ENCODE results near the gene TAF12. TPM values are rescaled to one million over a fixed set of nuclear protein-coding genes. Genes with fewer than 3 reads are reported as not detected.
"Not testable (repeated sequence)": the region's sequence is repeated elsewhere in the genome, so short reads cannot be mapped to it uniquely, and the experiment has no call there.

The TAF12 gene
- 10 to 100 TPM; 35.7 to 39.3 TPM for total RNA-seq

DNA sequence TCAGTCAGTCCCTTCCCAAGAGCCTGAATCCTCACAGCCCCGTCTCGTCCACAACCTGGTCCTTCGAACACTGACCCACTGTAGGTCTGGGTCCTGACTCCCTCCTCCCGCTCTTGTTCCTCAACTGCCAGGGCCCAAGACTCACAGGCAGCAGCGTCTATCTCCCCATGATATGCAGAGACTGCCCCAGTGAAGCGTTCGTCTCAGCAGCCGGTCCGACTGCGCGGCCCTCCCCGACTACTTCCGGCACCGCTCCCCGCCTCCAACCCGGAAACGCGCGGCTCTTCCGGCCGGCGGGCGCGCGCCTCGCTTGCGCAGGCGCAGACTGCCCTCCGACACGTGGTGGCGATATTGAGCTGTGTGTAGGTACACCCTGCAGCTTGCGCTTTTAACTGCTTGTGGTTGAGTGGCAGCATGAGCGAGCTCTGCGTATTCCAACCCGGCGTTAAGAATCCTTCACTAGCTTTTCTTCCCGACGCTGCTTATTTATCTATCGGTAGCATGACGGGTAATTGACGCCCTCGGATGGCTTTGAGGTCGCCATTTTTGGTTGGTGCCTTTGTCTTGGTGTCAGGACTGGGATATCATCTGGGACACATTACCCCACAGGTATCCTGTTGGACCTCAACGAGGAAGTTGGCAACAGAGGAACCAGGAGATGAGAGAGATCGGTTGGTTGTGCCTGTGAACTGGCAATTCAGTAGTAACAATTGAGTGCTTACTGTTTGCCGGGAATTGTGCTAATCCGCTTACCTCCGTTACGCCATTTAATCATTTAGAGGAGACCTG, at the start of gene TAF12:
TSS of gene TAF12 (minus strand) at position 221 of the 789 bp plus-strand sequence. CDS start 20,986 bp downstream, outside the sequence.
- Mint-ChIP-seq H3K27me3 (ENCODE audit: low read depth) (no peaks in the 10 kb centered on the region), H3K4me3 (peak within 1 kb of the TSS; percentile 99), H3K27ac (peak within 1 kb of the TSS; percentile 99), H3K4me1 (ENCODE audit: low read depth) (peaks cover 51% of the 10 kb centered on the region), H3K9me3 (ENCODE audit: insufficient read depth) (no peaks in the 10 kb centered on the region), H3K36me3 (ENCODE audit: low read depth) (peaks cover 7% of the 10 kb centered on the region)
- ChIA-PET POLR2A (interaction anchor here (0.6 to 5.0 kb wide), 27 partner anchors 14 to 586 kb away, joined by 3 to 59 read pairs (median 4); partner anchors contain the start of genes ATP5IF1, GMEB1, MED18 and RCC1), CTCF (interaction anchor here (0.6 to 3.9 kb wide), 14 partner anchors 26 to 560 kb away, joined by 3 to 36 read pairs (median 4); partner anchors contain the start of genes GMEB1, SRSF4 and YTHDF2)
- ATAC-seq (peak; percentile 90), DNase-seq (peak; percentile 94)

GRCh38 chr1:28691627-28692026, 48.8 kb upstream of the TAF12 start:
- ATAC-seq; H3K4me3 Mint-ChIP-seq; H3K27me3 Mint-ChIP-seq (ENCODE audit: low read depth); H3K9me3 Mint-ChIP-seq (ENCODE audit: insufficient read depth); DNase-seq; H3K4me1 Mint-ChIP-seq (ENCODE audit: low read depth); CTCF ChIA-PET; H3K27ac Mint-ChIP-seq: not testable (repeated sequence)
- POLR2A ChIA-PET = interaction anchor here (0.6 kb wide), 1 partner anchor 43 kb away, joined by 3 read pairs; the partner anchor contains the start of gene RNU11
- H3K36me3 Mint-ChIP-seq (ENCODE audit: low read depth) = peaks cover 40% of the 10 kb centered on the region

- Mint-ChIP-seq H3K4me3 (no peak overlapping the region), H3K9me3 (ENCODE audit: insufficient read depth) (no peaks in the 10 kb centered on the region), H3K27ac (no peak overlapping the region), H3K36me3 (ENCODE audit: low read depth) (peaks cover 43% of the 10 kb centered on the region), H3K27me3 (ENCODE audit: low read depth) (no peaks in the 10 kb centered on the region), H3K4me1 (ENCODE audit: low read depth) (no peaks in the 10 kb centered on the region)
- CTCF ChIA-PET = no interaction called here
- POLR2A ChIA-PET = interaction anchor here (1.2 kb wide), 1 partner anchor 16 kb away, joined by 5 read pairs; the partner anchor contains the start of gene GMEB1
- DNase-seq = no peak
- ATAC-seq = no peak
These were observed 42.1 kb upstream of the TAF12 start for GRCh38 chr1:28684937-28685336.

GRCh38 chr1:28682840-28683239, 40.0 kb upstream of the TAF12 start:
- Mint-ChIP-seq H3K4me3 (no peak overlapping the region), H3K27ac (no peak overlapping the region), H3K36me3 (ENCODE audit: low read depth) (peaks cover 44% of the 10 kb centered on the region), H3K27me3 (ENCODE audit: low read depth) (no peaks in the 10 kb centered on the region), H3K9me3 (ENCODE audit: insufficient read depth) (no peaks in the 10 kb centered on the region), H3K4me1 (ENCODE audit: low read depth) (no peaks in the 10 kb centered on the region)
- DNase-seq = no peak
- ChIA-PET CTCF (interaction anchor here (1.6 kb wide), 1 partner anchor 54 kb away, joined by 5 read pairs; the partner anchor contains the start of gene YTHDF2), POLR2A (interaction anchor here (0.6 to 1.0 kb wide), 2 partner anchors 35 to 59 kb away, joined by 3 read pairs; partner anchors contain the start of gene RNU11)
- ATAC-seq = no peak

GRCh38 chr1:28680151-28680550, 37.3 kb upstream of the TAF12 start:
- Mint-ChIP-seq H3K27ac (no peak overlapping the region), H3K27me3 (ENCODE audit: low read depth) (no peaks in the 10 kb centered on the region), H3K9me3 (ENCODE audit: insufficient read depth) (no peaks in the 10 kb centered on the region), H3K4me1 (ENCODE audit: low read depth) (peaks cover 6% of the 10 kb centered on the region), H3K36me3 (ENCODE audit: low read depth) (peaks cover 30% of the 10 kb centered on the region), H3K4me3 (no peak overlapping the region)
- CTCF ChIA-PET = no interaction called here
- DNase-seq = no peak
- POLR2A ChIA-PET = no interaction called here
- ATAC-seq = no peak

- Mint-ChIP-seq H3K9me3 (ENCODE audit: insufficient read depth) (no peaks in the 10 kb centered on the region), H3K4me3 (no peak overlapping the region), H3K4me1 (ENCODE audit: low read depth) (peaks cover 8% of the 10 kb centered on the region), H3K27ac (no peak overlapping the region), H3K36me3 (ENCODE audit: low read depth) (peaks cover 10% of the 10 kb centered on the region), H3K27me3 (ENCODE audit: low read depth) (no peaks in the 10 kb centered on the region)
- CTCF ChIA-PET = no interaction called here
- POLR2A ChIA-PET = interaction anchor here (0.7 kb wide), 1 partner anchor 27 kb away, joined by 3 read pairs; the partner anchor contains the start of gene RNU11
- no peak for ATAC-seq
- DNase-seq = no peak
These were observed 33.0 kb upstream of the TAF12 start for GRCh38 chr1:28675924-28676257.

DNA sequence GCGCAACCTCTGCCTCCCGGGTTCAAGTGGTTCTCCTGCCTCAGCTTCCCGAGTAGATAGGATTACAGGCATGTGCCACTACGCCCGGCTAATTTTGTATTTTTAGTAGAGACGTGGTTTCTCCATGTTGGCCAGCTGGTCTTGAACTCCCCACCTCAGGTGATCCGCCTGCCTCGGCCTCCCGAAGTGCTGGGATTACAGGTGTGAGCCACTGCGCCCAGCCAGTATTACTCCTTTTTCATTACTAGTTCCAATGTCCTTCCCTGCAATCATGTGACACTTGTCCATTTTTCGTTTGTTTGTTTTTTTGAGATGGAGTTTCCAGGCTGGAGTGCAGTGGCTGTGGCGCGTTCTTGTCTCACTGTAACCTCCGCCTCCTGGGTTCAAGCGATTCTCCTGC, 30.1 kb upstream of the TAF12 start:
- ATAC-seq; H3K27ac Mint-ChIP-seq; POLR2A ChIA-PET; H3K9me3 Mint-ChIP-seq (ENCODE audit: insufficient read depth); H3K27me3 Mint-ChIP-seq (ENCODE audit: low read depth); DNase-seq; H3K4me3 Mint-ChIP-seq: not testable (repeated sequence)
- CTCF ChIA-PET = interaction anchor here (0.6 kb wide), 1 partner anchor 64 kb away, joined by 3 read pairs; the partner anchor contains the start of gene YTHDF2
- Mint-ChIP-seq H3K4me1 (ENCODE audit: low read depth) (peaks cover 15% of the 10 kb centered on the region), H3K36me3 (ENCODE audit: low read depth) (peaks cover 10% of the 10 kb centered on the region)

DNA sequence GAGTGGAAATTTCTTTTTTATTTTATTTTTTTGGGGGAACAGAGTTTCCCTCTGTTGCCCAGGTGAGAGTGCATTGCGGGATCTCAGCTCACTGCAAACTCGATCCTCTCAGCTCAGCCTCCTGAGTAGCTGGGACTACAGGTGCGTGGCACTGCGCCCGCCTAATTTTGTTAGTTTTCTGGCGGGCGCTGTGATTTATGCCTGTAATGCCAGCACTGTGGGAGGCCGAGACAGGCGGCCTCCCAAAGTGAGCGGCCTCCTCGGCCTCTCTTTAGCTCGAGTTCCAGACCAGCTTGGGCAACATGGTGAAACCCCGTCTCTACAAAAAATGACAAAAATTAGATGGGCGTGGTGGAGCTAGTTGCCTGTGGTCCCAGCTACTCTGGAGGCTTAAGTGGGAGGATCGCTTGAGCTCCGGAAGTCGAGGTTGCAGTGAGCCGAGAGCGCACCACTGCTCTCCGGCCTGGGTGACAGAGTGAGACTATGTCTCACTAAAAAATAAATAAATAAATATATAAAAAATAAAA, 28.4 kb upstream of the TAF12 start:
- Mint-ChIP-seq H3K27me3 (ENCODE audit: low read depth) (no peaks in the 10 kb centered on the region), H3K4me3 (no peak overlapping the region), H3K9me3 (ENCODE audit: insufficient read depth) (no peaks in the 10 kb centered on the region), H3K4me1 (ENCODE audit: low read depth) (peaks cover 16% of the 10 kb centered on the region), H3K27ac (no peak overlapping the region), H3K36me3 (ENCODE audit: low read depth) (peaks cover 10% of the 10 kb centered on the region)
- no peak for DNase-seq
- ChIA-PET POLR2A (interaction anchor here (0.6 to 1.1 kb wide), 5 partner anchors 23 to 246 kb away, joined by 3 to 4 read pairs (median 3); partner anchors contain the start of genes RNU11 and YTHDF2), CTCF (no interaction called here)
- ATAC-seq = no peak

- Mint-ChIP-seq H3K27ac (peak overlapping the region; percentile 94), H3K4me3 (peak overlapping the region; percentile 87), H3K27me3 (ENCODE audit: low read depth) (no peaks in the 10 kb centered on the region), H3K9me3 (ENCODE audit: insufficient read depth) (no peaks in the 10 kb centered on the region), H3K4me1 (ENCODE audit: low read depth) (peaks cover 10% of the 10 kb centered on the region), H3K36me3 (ENCODE audit: low read depth) (peaks cover 5% of the 10 kb centered on the region)
- CTCF ChIA-PET = interaction anchor here (1.3 to 2.4 kb wide), 7 partner anchors 21 to 208 kb away, joined by 3 to 26 read pairs (median 5); partner anchors contain the start of genes RNU11, TAF12 and YTHDF2
- POLR2A ChIA-PET = interaction anchor here (0.5 to 7.4 kb wide), 31 partner anchors 9 to 420 kb away, joined by 3 to 185 read pairs (median 4); partner anchors contain the start of genes MED18, RCC1, RNU11 and SESN2
- ATAC-seq (peak; percentile 63), DNase-seq (peak; percentile 42)
These were observed 26.3 kb upstream of the TAF12 start for GRCh38 chr1:28668956-28669723.

DNA sequence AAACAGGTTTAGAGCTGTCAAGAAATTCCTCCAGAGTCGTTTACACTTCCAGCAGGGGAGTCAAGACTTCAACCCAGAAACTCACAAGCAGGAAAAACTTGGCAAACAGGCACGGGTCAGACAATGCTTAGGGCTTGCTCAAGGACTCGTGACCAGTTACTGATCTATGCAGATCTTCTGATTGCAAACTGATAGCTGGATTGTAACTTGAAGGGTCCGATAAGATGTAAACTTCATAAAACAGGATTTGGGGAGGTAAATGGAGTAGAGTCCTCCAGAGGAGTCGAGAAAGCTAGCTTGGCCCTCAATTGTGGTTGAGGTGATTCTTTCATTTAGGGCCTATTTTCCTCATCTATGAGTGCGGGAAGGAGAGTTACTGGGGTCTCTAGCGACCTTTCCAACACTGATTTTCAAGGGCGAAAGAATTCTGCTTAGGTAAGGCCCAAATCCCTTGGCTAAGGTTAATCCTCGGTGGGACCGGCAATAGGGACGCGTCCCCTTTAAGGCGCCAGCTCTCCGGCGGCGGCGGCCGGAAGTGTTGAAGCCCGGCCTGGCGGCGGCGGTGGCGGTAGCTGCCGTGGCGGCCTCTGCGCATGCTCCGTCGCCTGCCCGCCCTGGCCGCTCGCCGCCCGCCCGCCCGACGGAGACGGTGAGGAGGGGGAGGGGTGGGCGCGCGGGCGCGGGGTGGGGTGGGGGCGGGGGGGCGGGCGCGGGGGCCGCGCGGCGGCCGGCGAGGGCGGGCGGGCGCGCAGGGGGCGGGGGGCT, 25.5 kb upstream of the TAF12 start, which contains the start of gene GMEB1:
TSS of gene GMEB1 (plus strand) at position 594 of the 765 bp plus-strand sequence. CDS start 14,829 bp downstream, outside the sequence.
- H3K4me3 Mint-ChIP-seq = peak within 1 kb of the TSS; percentile 87
- POLR2A ChIA-PET = interaction anchor here (0.6 to 7.4 kb wide), 24 partner anchors 9 to 419 kb away, joined by 3 to 185 read pairs (median 4); partner anchors contain the start of genes MED18, RCC1, RNU11 and SESN2

More for the DNA sequence above, 25.5 kb upstream of the TAF12 start, which contains the start of gene GMEB1:
- Mint-ChIP-seq H3K27me3 (ENCODE audit: low read depth) (no peaks in the 10 kb centered on the region), H3K27ac (peak within 1 kb of the TSS; percentile 96), H3K4me1 (ENCODE audit: low read depth) (peaks cover 10% of the 10 kb centered on the region), H3K9me3 (ENCODE audit: insufficient read depth) (no peaks in the 10 kb centered on the region), H3K36me3 (ENCODE audit: low read depth) (peaks cover 5% of the 10 kb centered on the region)
- CTCF ChIA-PET = interaction anchor here (0.6 to 2.4 kb wide), 9 partner anchors 20 to 209 kb away, joined by 3 to 26 read pairs (median 5); partner anchors contain the start of genes RNU11, TAF12 and YTHDF2
- ATAC-seq (peak; percentile 76), DNase-seq (peak; percentile 89)

Data from activated CD8-positive, alpha-beta T cell treated with anti-CD3 and anti-CD28 coated beads, Interleukin-2, amount 10 ng/mL, durations not matched to agents 7 days and 5 days (primary cell).